HepG2 (cell line): ENCODE results near the gene MICALL2. TPM values are rescaled to one million over a fixed set of nuclear protein-coding genes. Genes with fewer than 3 reads are reported as not detected.
A peak's percentile ranks its signal among the peaks of the same experiment; 100 is the strongest.

Source experiments
- ATAC-seq: fragments of 200-7000 bp; cut with Tn5 transposase; 3 replicates; pipeline ENCODE4 v1.9.1; 2020; ENCODE audit warnings: mild to moderate bottlenecking, moderate library complexity
- BruUV-seq: library from RNA; stranded (reverse); fragments of 400-500 nt; replicated peaks from 2 replicates; lab custom pipeline; 2021; lab: Mats Ljungman, UMichigan
- CTCF ChIA-PET: fragments of 300-600 bp; formaldehyde crosslinking; extraction: SDS; loops from one replicate; lab custom pipeline; 2021; ENCODE audit warnings: low total read pairs, inconsistent platforms, low intra/inter-chr PET ratio; lab: Yijun Ruan, JAX
- POLR2A ChIA-PET: fragments of 350-600 bp; sonication (Branson Sonifier 250); formaldehyde crosslinking; loops from one replicate; lab custom pipeline; 2020; ENCODE audit warnings: antibody characterized with exemption, inconsistent platforms; lab: Yijun Ruan, JAX
- DNase-seq: peaks from one replicate; pipeline ENCODE4 v3.0.0-alpha.2; 2015; ENCODE audit warnings: low spot score
- FAIRE-seq: peaks from 3 replicates; lab custom pipeline; 2011; peaks lifted over from hg19 to GRCh38; lab: Jason Lieb, UNC
- H2AFZ ChIP-seq: one replicate; pipeline ENCODE4 v1.6.1; 2011; ENCODE audit warnings: low read length, inconsistent platforms
- H3K27ac ChIP-seq: fragments of 300-600 bp; 3 replicates; pipeline ENCODE4 v1.8.0; 2011; ENCODE audit warnings: mixed run types, mild to moderate bottlenecking, mixed read lengths, low read length, inconsistent platforms; ENCODE audit not compliant: insufficient read depth; ENCODE audit errors: extremely low read length
- H3K27me3 ChIP-seq, 2 experiments: fragments of 200-600 bp in 1 of 2; 2 replicates in 1 of 2; 3 replicates in 1 of 2; pipeline versions ENCODE4 v1.6.0 to v1.8.0; 2011; ENCODE audit warnings: low read length in 2 of 2, mild to moderate bottlenecking in 2 of 2, moderate library complexity in 2 of 2, inconsistent platforms in 1 of 2; ENCODE audit not compliant: insufficient read depth in 2 of 2, control insufficient read depth in 1 of 2
- H3K36me3 ChIP-seq, 2 experiments: fragments of 200-600 bp in 1 of 2; replicated peaks in 1 of 2; 2 replicates in 1 of 2; 3 replicates in 1 of 2; pipeline versions ENCODE4 v1.5.1 to v1.8.0; 2011; ENCODE audit warnings: low read length in 2 of 2, inconsistent platforms in 1 of 2; ENCODE audit not compliant: insufficient read depth in 2 of 2, control insufficient read depth in 1 of 2
- H3K4me1 ChIP-seq: 2 replicates; pipeline ENCODE4 v1.5.1; 2012; ENCODE audit warnings: low read length, inconsistent platforms; ENCODE audit not compliant: insufficient read depth
- H3K4me2 ChIP-seq: 2 replicates; pipeline ENCODE4 v1.6.0; 2011; ENCODE audit warnings: low read depth, low read length, inconsistent platforms
- H3K4me3 ChIP-seq, 3 experiments: fragments of 200-600 bp in 1 of 3; sonication (generic), shearing (Covaris generic) in 1 of 3; replicated peaks in 1 of 3; 2 replicates each; pipeline ENCODE4 v1.5.1; 2011 to 2016; ENCODE audit warnings: low read length in 3 of 3, inconsistent platforms in 2 of 3, low read depth in 2 of 3, mild to moderate bottlenecking in 2 of 3, control low read depth in 1 of 3, mixed read lengths in 1 of 3; ENCODE audit not compliant: insufficient read depth in 1 of 3
- H3K79me2 ChIP-seq: one replicate; pipeline ENCODE4 v1.6.1; 2011; ENCODE audit warnings: low read length, inconsistent platforms; ENCODE audit not compliant: insufficient read depth
- H3K9ac ChIP-seq: 2 replicates; pipeline ENCODE4 v1.6.0; 2011; ENCODE audit warnings: mild to moderate bottlenecking, low read depth, low read length, inconsistent platforms; ENCODE audit not compliant: insufficient read depth
- H3K9me3 ChIP-seq: 2 replicates; pipeline ENCODE4 v1.5.1; 2012; ENCODE audit warnings: mild to moderate bottlenecking, low read length
- H4K20me1 ChIP-seq: 2 replicates; pipeline ENCODE4 v1.6.0; 2011; ENCODE audit warnings: inconsistent platforms, mild to moderate bottlenecking, low read length, moderate library complexity; ENCODE audit not compliant: insufficient read depth
- AHR ChIP-seq: IDR thresholded peaks from 2 replicates; pipeline ENCODE4 v1.6.1; 2018; ENCODE audit warnings: missing genetic modification reagents, missing compliant biosample characterization
- CENPX ChIP-seq: sonication (generic); formaldehyde crosslinking; IDR thresholded peaks from 2 replicates; pipeline ENCODE4 v1.9.0; 2021; ENCODE audit warnings: mild to moderate bottlenecking, missing genetic modification reagents, moderate library complexity
- SOX6 ChIP-seq, 2 experiments: fragments of 450-650 bp in 1 of 2; sonication (generic) in 1 of 2; formaldehyde crosslinking in 1 of 2; IDR thresholded peaks; 2 replicates each; pipeline versions ENCODE4 v1.4.0 to v1.6.1; 2017 to 2020; ENCODE audit warnings: antibody characterized with exemption in 1 of 2, mild to moderate bottlenecking in 1 of 2, missing genetic modification reagents in 1 of 2
- SP4 ChIP-seq: sonication (generic); formaldehyde crosslinking; IDR thresholded peaks from 2 replicates; pipeline ENCODE4 v1.8.1; 2023; ENCODE audit warnings: mild to moderate bottlenecking, missing genetic modification reagents
- SSRP1 ChIP-seq: IDR thresholded peaks from 2 replicates; pipeline ENCODE4 v1.6.1; 2016; ENCODE audit warnings: control low read depth
- TIGD3 ChIP-seq: sonication (generic); formaldehyde crosslinking; IDR thresholded peaks from 2 replicates; pipeline ENCODE4 v1.5.1; 2020; ENCODE audit warnings: mild to moderate bottlenecking, missing genetic modification reagents, borderline replicate concordance
- UBTF ChIP-seq: sonication (generic); formaldehyde crosslinking; IDR thresholded peaks from 2 replicates; pipeline ENCODE4 v1.4.0; 2020; ENCODE audit warnings: mild to moderate bottlenecking, missing genetic modification reagents
- ZC3H13 ChIP-seq: sonication (generic); formaldehyde crosslinking; IDR thresholded peaks from 2 replicates; pipeline ENCODE4 v1.8.1; 2023; ENCODE audit warnings: mild to moderate bottlenecking, missing genetic modification reagents, moderate library complexity
- ZFP1 ChIP-seq: IDR thresholded peaks from 2 replicates; pipeline ENCODE4 v1.6.1; 2016
- ZNF530 ChIP-seq: sonication (generic); formaldehyde crosslinking; IDR thresholded peaks from 2 replicates; pipeline ENCODE4 v1.5.0; 2020; ENCODE audit warnings: low read depth, mild to moderate bottlenecking, missing genetic modification reagents
- ZNF564 ChIP-seq: sonication (generic); formaldehyde crosslinking; IDR thresholded peaks from 2 replicates; pipeline ENCODE4 v1.8.1; 2023; ENCODE audit warnings: mild to moderate bottlenecking, missing genetic modification reagents
- ZNF670 ChIP-seq: sonication (generic); formaldehyde crosslinking; IDR thresholded peaks from 2 replicates; pipeline ENCODE4 v1.8.0; 2022; ENCODE audit warnings: mild to moderate bottlenecking, missing genetic modification reagents, borderline replicate concordance
- WGBS: methylation state at CpG from one replicate; pipeline ENCODE4 v1.1.6; 2017; ENCODE audit warnings: low lambda C conversion rate; 5-methylcytosine and 5-hydroxymethylcytosine counted together
- in situ Hi-C: cut with HindIII; loops from 2 replicates; pipeline ENCODE4 v1.10.0; 2017; ENCODE audit warnings: low pct_unique_long_range_greater_than_20kb; ENCODE audit not compliant: extremely low pct_ligation_motif_present
- intact Hi-C: fragments of 100-400 bp; cut with micrococcal nuclease; formaldehyde crosslinking; loops from one replicate; pipeline ENCODE4 v1.10.0; 2022; ENCODE audit not compliant: unreplicated experiment
- polyA plus RNA-seq, 8 experiments: library from polyadenylated mRNA; depleted of rRNA in 3 of 8; stranded (reverse) in 7 of 8; unstranded in 1 of 8; fragments of >200 nt; fragmentation: Illumina TruSeq in 4 of 8; extraction: Trizol in 4 of 8; gene quantifications; 2 replicates each; pipeline versions ENCODE4 v1.2.1 to v1.2.3, GENCODE V29; 2011 to 2016; ENCODE audit warnings: low read depth in 4 of 8, missing spikeins in 1 of 8, mixed read lengths in 1 of 8; ENCODE audit not compliant: insufficient read depth in 1 of 8
- total RNA-seq, 5 experiments: library from RNA; depleted of rRNA; stranded (reverse); fragments of >200 nt; fragmentation: Illumina TruSeq; extraction: Trizol; gene quantifications; 2 replicates each; pipeline ENCODE4 v1.2.3, GENCODE V29; 2016; ENCODE audit warnings: low read depth in 1 of 5

Gene MICALL2
- total and polyA plus RNA-seq, 2 of the 13 experiments (the other 11 are each of a cell fraction or from before 2014, with no cell fraction given): 5.8 to 12.4 TPM

- intact Hi-C loops: no loop called here
- DNase-seq (no peak), ATAC-seq (peak; percentile 30), FAIRE-seq (no peak)
- Histone ChIP-seq H3K36me3 (no peaks in the 10 kb centered on the region), H4K20me1 (no peaks in the 10 kb centered on the region), H3K4me1 (no peaks in the 10 kb centered on the region), H3K27me3 (peaks cover 21 to 85% of the 10 kb centered on the region in 2 experiments), H3K9me3 (no peaks in the 10 kb centered on the region), H3K79me2 (no peaks in the 10 kb centered on the region), H3K9ac (no peak overlapping the region), H2AFZ (no peak overlapping the region), H3K4me2 (no peak overlapping the region), H3K4me3 (no peak overlapping the region), H3K27ac (no peak overlapping the region)
- in situ Hi-C loops: no loop called here
- no peak for TF ChIP-seq ZFP1 (CRISPR knock-in tag)
- no peak for TF ChIP-seq ZNF564
- TF ChIP-seq ZC3H13 (CRISPR knock-in tag): no peak
- no peak for TF ChIP-seq ZNF670 (CRISPR knock-in tag)
- TF ChIP-seq SP4 (CRISPR knock-in tag): no peak
- no peak for TF ChIP-seq TIGD3 (CRISPR knock-in tag)
- TF ChIP-seq SOX6 (IDR thresholded peaks at IDR 0.05): no peak
- no peak for TF ChIP-seq SOX6 (CRISPR knock-in tag; IDR thresholded peaks at IDR 0.05)
- TF ChIP-seq AHR (CRISPR knock-in tag): no peak
- TF ChIP-seq ZNF530: no peak
- no peak for TF ChIP-seq UBTF (CRISPR knock-in tag)
- TF ChIP-seq CENPX: no peak
- TF ChIP-seq SSRP1: no peak
- BruUV-seq: no TSS peak
- ChIA-PET POLR2A (no interaction called here), CTCF (no interaction called here)
- 21% methylated on average over 16 of the region's 29 CpGs for WGBS
These were observed 70.5 kb downstream of the MICALL2 start for GRCh38 chr7:1388703-1389335.
